Activated gamma-delta T cell treated with Interleukin-2 at 50 U/mL for 16 hours (primary cell): ENCODE measurements around the gene EXOC3L4.

Experiments used
- DNase-seq: peaks from one replicate; pipeline ENCODE4 v3.0.0-alpha.2; 2020

Gene EXOC3L4

GRCh38 chr14:103123634-103124500, 29.3 kb downstream of the EXOC3L4 start:
- DNase-seq, result no peak

GRCh38 chr14:103124501-103125001, 30.0 kb downstream of the EXOC3L4 start:
- no peak for DNase-seq

- DNase-seq, result no peak
Observed at GRCh38 chr14:103125098-103126070, 30.9 kb downstream of the EXOC3L4 start.

GRCh38 chr14:103126088-103126872, 31.8 kb downstream of the EXOC3L4 start:
- DNase-seq, result no peak

GRCh38 chr14:103126873-103127304, 32.4 kb downstream of the EXOC3L4 start:
- no peak for DNase-seq

- DNase-seq, result no peak
Observed at GRCh38 chr14:103127356-103127755, 32.8 kb downstream of the EXOC3L4 start.

- no peak for DNase-seq
Observed at GRCh38 chr14:103127861-103128598, 33.5 kb downstream of the EXOC3L4 start.

- no peak for DNase-seq
Observed at GRCh38 chr14:103128631-103129300, 34.2 kb downstream of the EXOC3L4 start.

GRCh38 chr14:103129301-103130016, 34.9 kb downstream of the EXOC3L4 start:
- no peak for DNase-seq

- no peak for DNase-seq
Observed at GRCh38 chr14:103130017-103130764, 35.7 kb downstream of the EXOC3L4 start.

- DNase-seq, result no peak
Observed at GRCh38 chr14:103130965-103131364, 36.4 kb downstream of the EXOC3L4 start.

- no peak for DNase-seq
Observed at GRCh38 chr14:103131580-103131979, 37.1 kb downstream of the EXOC3L4 start.

- no peak for DNase-seq
Observed at GRCh38 chr14:103132381-103133209, 38.1 kb downstream of the EXOC3L4 start.

GRCh38 chr14:103133210-103134140, 39.0 kb downstream of the EXOC3L4 start:
- DNase-seq, result no peak

- no peak for DNase-seq
Observed at GRCh38 chr14:103134405-103134804, 39.9 kb downstream of the EXOC3L4 start.

- DNase-seq, result no peak
Observed at GRCh38 chr14:103134919-103135318, 40.4 kb downstream of the EXOC3L4 start.
